DOHH2 (cell line): Measurements from ENCODE around the gene HMGB1.

ENCODE experiments used
- CTCF ChIP-seq: fragments of 200-600 bp; sonication (generic); IDR thresholded peaks from one replicate; pipeline ENCODE4 v1.5.1; 2014; ENCODE audit warnings: antibody characterized with exemption, mild to moderate bottlenecking, low read depth, low read length; ENCODE audit not compliant: poor library complexity, severe bottlenecking
- EZH2phosphoT487 ChIP-seq: fragments of 200-600 bp; sonication (generic); IDR thresholded peaks from 2 replicates; pipeline ENCODE4 v1.6.1; 2017; ENCODE audit warnings: borderline replicate concordance, mild to moderate bottlenecking, antibody characterized with exemption, low read length, moderate library complexity, mixed read lengths

GRCh38 chr13:30416471-30416870 lies 49.3 kb downstream of the HMGB1 start:
- TF ChIP-seq CTCF (no peak), EZH2phosphoT487 (no peak)
